ENCODE data around the gene VMP1. TPM values are rescaled to one million over a fixed set of nuclear protein-coding genes. Genes with fewer than 3 reads are reported as not detected.

Gene VMP1
- total and polyA plus RNA-seq, 2 donors from 2014 or later, result 96.4 to 338 TPM

- Histone ChIP-seq H3K4me3 (ENCODE audit: low read length in 3 of 3) (no peak overlapping the region), H3K9me3 (ENCODE audit: control insufficient read depth in 2 of 3, insufficient read depth in 1 of 3, low read length in 3 of 3) (no peaks in the 10 kb centered on the region), H3K9ac (ENCODE audit: low read length in 3 of 3) (no peak overlapping the region), H3K27me3 (ENCODE audit: control insufficient read depth, insufficient read depth, low read length) (no peaks in the 10 kb centered on the region), H3K27ac (ENCODE audit: low read depth in 2 of 2, low read length in 2 of 2) (no peak overlapping the region), H3K36me3 (ENCODE audit: control insufficient read depth in 2 of 3, insufficient read depth in 3 of 3, low read length in 3 of 3) (no peaks in the 10 kb centered on the region), H3K4me1 (ENCODE audit: control insufficient read depth in 2 of 3, insufficient read depth in 2 of 3, low read depth in 1 of 3, low read length in 3 of 3) (peaks cover 4 to 16% (median 6%) of the 10 kb centered on the region in 3 donors)
- FAIRE-seq (no peak), DNase-seq (peak in 2 of 5 donors; percentile 53 to 68)
- TF ChIP-seq CTCF (IDR thresholded peaks at IDR 0.05; ENCODE audit: borderline replicate concordance, extremely low read depth, insufficient read depth), result no peak
- intact Hi-C loops (cut with DNase I), result no loop called here
These were observed 125.5 kb downstream of the VMP1 start for GRCh38 chr17:59832883-59833379.

GRCh38 chr17:59837308-59838051 is 130.0 kb downstream of the VMP1 start:
- Histone ChIP-seq H3K27me3 (ENCODE audit: control insufficient read depth, insufficient read depth, low read length) (no peaks in the 10 kb centered on the region), H3K9ac (ENCODE audit: low read length in 3 of 3) (peak overlapping the region; percentile 49 to 99 (median 98)), H3K4me3 (ENCODE audit: low read length in 3 of 3) (peak overlapping the region; percentile 76 to 98 (median 91)), H3K9me3 (ENCODE audit: control insufficient read depth in 2 of 3, insufficient read depth in 1 of 3, low read length in 3 of 3) (no peaks in the 10 kb centered on the region), H3K4me1 (ENCODE audit: control insufficient read depth in 2 of 3, insufficient read depth in 2 of 3, low read depth in 1 of 3, low read length in 3 of 3) (peaks cover 0 to 3% (median 0%) of the 10 kb centered on the region in 3 donors), H3K36me3 (ENCODE audit: control insufficient read depth in 2 of 3, insufficient read depth in 3 of 3, low read length in 3 of 3) (peaks cover 0 to 24% (median 16%) of the 10 kb centered on the region in 3 donors), H3K27ac (ENCODE audit: low read depth in 2 of 2, low read length in 2 of 2) (peak overlapping the region; percentile 97 to 99)
- FAIRE-seq, result peak; percentile 95
- TF ChIP-seq CTCF (IDR thresholded peaks at IDR 0.05; ENCODE audit: borderline replicate concordance, extremely low read depth, insufficient read depth), result no peak
- DNase-seq, result peak; percentile 57 to 98 (median 71)
- intact Hi-C loops (cut with DNase I), result no loop called here

GRCh38 chr17:59838052-59838916 is 130.8 kb downstream of the VMP1 start:
- peak overlapping the region; percentile 49 to 99 (median 98) for H3K9ac ChIP-seq (ENCODE audit: low read length in 3 of 3)
- peaks cover 0 to 24% (median 16%) of the 10 kb centered on the region in 3 donors for H3K36me3 ChIP-seq (ENCODE audit: control insufficient read depth in 2 of 3, insufficient read depth in 3 of 3, low read length in 3 of 3)
- no peak for TF ChIP-seq CTCF (IDR thresholded peaks at IDR 0.05; ENCODE audit: borderline replicate concordance, extremely low read depth, insufficient read depth)
- peak overlapping the region; percentile 76 to 98 (median 91) for H3K4me3 ChIP-seq (ENCODE audit: low read length in 3 of 3)
- DNase-seq (peak in 2 of 5 donors; percentile 24 to 36), FAIRE-seq (no peak)
- H3K27me3 ChIP-seq (ENCODE audit: control insufficient read depth, insufficient read depth, low read length), result no peaks in the 10 kb centered on the region
- intact Hi-C loops (cut with DNase I), result no loop called here
- no peaks in the 10 kb centered on the region for H3K9me3 ChIP-seq (ENCODE audit: control insufficient read depth in 2 of 3, insufficient read depth in 1 of 3, low read length in 3 of 3)
- peaks cover 0 to 3% (median 0%) of the 10 kb centered on the region in 3 donors for H3K4me1 ChIP-seq (ENCODE audit: control insufficient read depth in 2 of 3, insufficient read depth in 2 of 3, low read depth in 1 of 3, low read length in 3 of 3)
- peak overlapping the region; percentile 97 to 99 for H3K27ac ChIP-seq (ENCODE audit: low read depth in 2 of 2, low read length in 2 of 2)

Measured in kidney (tissue), 14 donors.